Raji (cell line): ENCODE results near the gene PUS3.

Experiments used
- POLR2A ChIP-seq: IDR thresholded peaks from 2 replicates; pipeline ENCODE4 v1.6.1; 2011; ENCODE audit warnings: low read depth, low read length, control low read depth; ENCODE audit not compliant: insufficient read depth

The PUS3 gene

GRCh38 chr11:125931116-125931515 lies 28.1 kb upstream of the PUS3 start:
- TF ChIP-seq POLR2A, result no peak

GRCh38 chr11:125930076-125930450 lies 27.1 kb upstream of the PUS3 start:
- no peak for TF ChIP-seq POLR2A

GRCh38 chr11:125929445-125930075 lies 26.6 kb upstream of the PUS3 start:
- no peak for TF ChIP-seq POLR2A

GRCh38 chr11:125926682-125927081 lies 23.7 kb upstream of the PUS3 start:
- no peak for TF ChIP-seq POLR2A

- TF ChIP-seq POLR2A, result no peak
Observed at GRCh38 chr11:125925804-125926203, 22.8 kb upstream of the PUS3 start.

GRCh38 chr11:125925247-125925740 lies 22.3 kb upstream of the PUS3 start:
- no peak for TF ChIP-seq POLR2A

GRCh38 chr11:125924384-125925007 lies 21.5 kb upstream of the PUS3 start:
- TF ChIP-seq POLR2A, result no peak

- no peak for TF ChIP-seq POLR2A
Observed at GRCh38 chr11:125923633-125924032, 20.6 kb upstream of the PUS3 start.

- no peak for TF ChIP-seq POLR2A
Observed at GRCh38 chr11:125923012-125923579, 20.1 kb upstream of the PUS3 start.

GRCh38 chr11:125922156-125922555 lies 19.1 kb upstream of the PUS3 start:
- no peak for TF ChIP-seq POLR2A

GRCh38 chr11:125921042-125921441 lies 18.0 kb upstream of the PUS3 start:
- TF ChIP-seq POLR2A, result no peak

GRCh38 chr11:125918140-125918840 lies 15.3 kb upstream of the PUS3 start:
- no peak for TF ChIP-seq POLR2A

GRCh38 chr11:125916683-125917347 lies 13.8 kb upstream of the PUS3 start:
- TF ChIP-seq POLR2A, result no peak

GRCh38 chr11:125910226-125910849 lies 7.3 kb upstream of the PUS3 start:
- TF ChIP-seq POLR2A, result no peak

- no peak for TF ChIP-seq POLR2A
Observed at GRCh38 chr11:125904678-125905077, 1.7 kb upstream of the PUS3 start.
